CD14-positive monocyte (primary cell): ENCODE results near the gene PDS5B. TPM values are rescaled to one million over a fixed set of nuclear protein-coding genes. Genes with fewer than 3 reads are reported as not detected.

Experiments used
- DNase-seq, 3 donors: peaks; one replicate each; pipeline ENCODE4 v3.0.0-alpha.2; 2011 to 2022
- H2AFZ ChIP-seq: 2 replicates; pipeline ENCODE4 v1.6.0; 2012; ENCODE audit warnings: mild to moderate bottlenecking, low read depth, low read length, inconsistent platforms; ENCODE audit not compliant: insufficient read depth, poor library complexity, severe bottlenecking
- H3K27ac ChIP-seq, 2 donors: 1 replicate in 1 of 2; 2 replicates in 1 of 2; pipeline ENCODE4 v1.5.1; 2012 to 2013; ENCODE audit warnings: low read length in 2 of 2, control low read depth in 1 of 2, inconsistent platforms in 1 of 2, low read depth in 1 of 2, mild to moderate bottlenecking in 1 of 2
- H3K27me3 ChIP-seq, 2 donors: one replicate each; pipeline versions ENCODE4 v1.6.0 to v1.6.1; 2011 to 2013; ENCODE audit warnings: low read length in 2 of 2; ENCODE audit not compliant: control insufficient read depth in 2 of 2, insufficient read depth in 2 of 2
- H3K36me3 ChIP-seq, 2 donors: replicated peaks in 1 of 2; 1 replicate in 1 of 2; 2 replicates in 1 of 2; pipeline versions ENCODE4 v1.5.1 to v1.6.1; 2012 to 2013; ENCODE audit warnings: low read length in 2 of 2, control low read depth in 1 of 2, inconsistent platforms in 1 of 2, mild to moderate bottlenecking in 1 of 2; ENCODE audit not compliant: insufficient read depth in 2 of 2, control insufficient read depth in 1 of 2
- H3K4me1 ChIP-seq, 2 donors: 1 replicate in 1 of 2; 2 replicates in 1 of 2; pipeline versions ENCODE4 v1.5.1 to v1.6.1; 2012 to 2013; ENCODE audit warnings: low read length in 2 of 2, control low read depth in 1 of 2, inconsistent platforms in 1 of 2, mild to moderate bottlenecking in 1 of 2, moderate library complexity in 1 of 2; ENCODE audit not compliant: insufficient read depth in 2 of 2, control insufficient read depth in 1 of 2
- H3K4me2 ChIP-seq: replicated peaks from 2 replicates; pipeline ENCODE3; 2012; ENCODE audit warnings: low read length, moderate library complexity, mild to moderate bottlenecking; ENCODE audit not compliant: poor library complexity, severe bottlenecking; ENCODE audit errors: extremely low read depth
- H3K4me3 ChIP-seq, 3 experiments: fragments of 200-600 bp in 1 of 3; sonication (generic) in 1 of 3; replicated peaks in 1 of 3; 1 replicate in 2 of 3; 2 replicates in 1 of 3; pipeline ENCODE4 v1.5.1; 2011 to 2013; ENCODE audit warnings: low read length in 3 of 3, mild to moderate bottlenecking in 3 of 3, control low read depth in 2 of 3, low read depth in 2 of 3, inconsistent platforms in 1 of 3, moderate library complexity in 1 of 3
- H3K79me2 ChIP-seq: 2 replicates; pipeline ENCODE4 v1.6.0; 2012; ENCODE audit warnings: mild to moderate bottlenecking, control low read depth, inconsistent platforms, low read length, moderate library complexity; ENCODE audit not compliant: insufficient read depth
- H3K9ac ChIP-seq: 2 replicates; pipeline ENCODE4 v1.6.0; 2017; ENCODE audit warnings: low read length, mild to moderate bottlenecking; ENCODE audit not compliant: insufficient read depth, poor library complexity, severe bottlenecking
- H3K9me3 ChIP-seq, 2 donors: replicated peaks in 1 of 2; 1 replicate in 1 of 2; 2 replicates in 1 of 2; pipeline versions ENCODE4 v1.5.1 to v1.6.1; 2012 to 2013; ENCODE audit warnings: low read length in 2 of 2, control low read depth in 1 of 2; ENCODE audit not compliant: control insufficient read depth in 1 of 2, insufficient read depth in 1 of 2
- H4K20me1 ChIP-seq: 2 replicates; pipeline ENCODE4 v1.6.0; 2012; ENCODE audit warnings: mild to moderate bottlenecking, low read length, control low read depth, moderate library complexity; ENCODE audit not compliant: insufficient read depth
- H3K27ac Mint-ChIP-seq, 7 donors: one replicate each; pipeline ENCODE4 v1.8.0; 2020; ENCODE audit warnings: mild to moderate bottlenecking in 7 of 7, mixed read lengths in 7 of 7, moderate library complexity in 6 of 7, inconsistent platforms in 2 of 7
- H3K27me3 Mint-ChIP-seq, 3 donors: one replicate each; pipeline ENCODE4 v1.8.0; 2021 to 2022; ENCODE audit warnings: low read depth in 3 of 3, mild to moderate bottlenecking in 3 of 3, mixed read lengths in 3 of 3, moderate library complexity in 3 of 3, inconsistent platforms in 1 of 3
- H3K36me3 Mint-ChIP-seq, 2 donors: one replicate each; pipeline ENCODE4 v1.8.0; 2020; ENCODE audit warnings: mixed read lengths in 2 of 2, inconsistent platforms in 1 of 2, mild to moderate bottlenecking in 1 of 2
- H3K4me1 Mint-ChIP-seq: one replicate; pipeline ENCODE4 v1.8.0; 2020; ENCODE audit warnings: mild to moderate bottlenecking, mixed read lengths
- H3K4me3 Mint-ChIP-seq, 2 donors: one replicate each; pipeline ENCODE4 v1.8.0; 2020; ENCODE audit warnings: mild to moderate bottlenecking in 2 of 2, mixed read lengths in 2 of 2, moderate library complexity in 1 of 2
- H3K9me3 Mint-ChIP-seq, 7 donors: one replicate each; pipeline ENCODE4 v1.8.0; 2020 to 2022; ENCODE audit warnings: mixed read lengths in 7 of 7, mild to moderate bottlenecking in 6 of 7, moderate library complexity in 6 of 7, inconsistent platforms in 2 of 7
- CTCF ChIP-seq: fragments of 200-600 bp; IDR thresholded peaks from one replicate; pipeline ENCODE4 v1.8.0; 2022; ENCODE audit warnings: antibody characterized with exemption, mild to moderate bottlenecking
- WGBS: methylation state at CpG from one replicate; pipeline ENCODE4 v1.1.5; 2013; ENCODE audit warnings: missing lambda C conversion rate; ENCODE audit not compliant: insufficient coverage; 5-methylcytosine and 5-hydroxymethylcytosine counted together
- intact Hi-C, 2 donors: fragments of 100-400 bp; cut with micrococcal nuclease; formaldehyde crosslinking; loops; one replicate each; pipeline versions ENCODE4 v1.15.0 to v1.15.1; 2023
- polyA plus RNA-seq, 3 donors: library from polyadenylated mRNA; depleted of rRNA in 1 of 3; unstranded in 2 of 3; stranded (reverse) in 1 of 3; fragments of 300-500 nt in 2 of 3; fragments of >200 nt in 1 of 3; fragmentation: Illumina TruSeq in 2 of 3; gene quantifications; 1 replicate in 2 of 3; 2 replicates in 1 of 3; pipeline ENCODE4 v1.2.3, GENCODE V29; 2012 to 2021

The PDS5B gene
- polyA plus RNA-seq, 3 donors, result 9.0 to 33.0 (median 21.0) TPM

GRCh38 chr13:32629866-32630265, 43.6 kb downstream of the PDS5B start:
- H3K36me3 ChIP-seq, result peaks cover 0 to 5% of the 10 kb centered on the region in 2 donors
- no peak for DNase-seq
- H3K9me3 ChIP-seq, result no peaks in the 10 kb centered on the region
- no peak overlapping the region for H3K9ac ChIP-seq
- H3K27me3 Mint-ChIP-seq, result no peaks in the 10 kb centered on the region
- no peak overlapping the region for H3K4me3 Mint-ChIP-seq
- H3K4me2 ChIP-seq, result no peak overlapping the region
- WGBS, result no CpG with 5 or more reads among the region's 1 CpG
- TF ChIP-seq CTCF, result no peak
- H3K4me1 Mint-ChIP-seq, result peaks cover 30% of the 10 kb centered on the region
- no peaks in the 10 kb centered on the region for H3K9me3 Mint-ChIP-seq
- intact Hi-C loops, result no loop called here
- H3K27me3 ChIP-seq, result no peaks in the 10 kb centered on the region
- H3K27ac Mint-ChIP-seq, result peak overlapping the region in 2 of 7 donors; percentile 29 to 61
- H3K27ac ChIP-seq, result no peak overlapping the region
- H3K4me1 ChIP-seq, result peaks cover 0 to 7% of the 10 kb centered on the region in 2 donors
- no peak overlapping the region for H3K4me3 ChIP-seq
- H3K79me2 ChIP-seq, result peaks cover 96% of the 10 kb centered on the region
- H2AFZ ChIP-seq, result no peak overlapping the region
- peaks cover 81% of the 10 kb centered on the region for H4K20me1 ChIP-seq
- peaks cover 3 to 16% of the 10 kb centered on the region in 2 donors for H3K36me3 Mint-ChIP-seq

GRCh38 chr13:32632343-32632909, 46.2 kb downstream of the PDS5B start:
- H3K27me3 ChIP-seq, result no peaks in the 10 kb centered on the region

More at GRCh38 chr13:32632343-32632909, 46.2 kb downstream of the PDS5B start:
- H3K27ac Mint-ChIP-seq, result peak overlapping the region in 3 of 7 donors; percentile 24 to 50 (median 43)
- Histone ChIP-seq H3K9ac (no peak overlapping the region), H4K20me1 (peaks cover 66% of the 10 kb centered on the region), H2AFZ (no peak overlapping the region), H3K4me1 (peaks cover 0 to 7% of the 10 kb centered on the region in 2 donors), H3K4me3 (no peak overlapping the region), H3K79me2 (peaks cover 96% of the 10 kb centered on the region), H3K4me2 (no peak overlapping the region), H3K36me3 (peaks cover 0 to 5% of the 10 kb centered on the region in 2 donors), H3K27ac (peak overlapping the region in 1 of 2 donors; percentile 22), H3K9me3 (no peaks in the 10 kb centered on the region)
- no peak for DNase-seq
- H3K4me3 Mint-ChIP-seq, result no peak overlapping the region
- intact Hi-C loops, result no loop called here
- no peaks in the 10 kb centered on the region for H3K27me3 Mint-ChIP-seq
- H3K9me3 Mint-ChIP-seq, result no peaks in the 10 kb centered on the region
- peaks cover 21% of the 10 kb centered on the region for H3K4me1 Mint-ChIP-seq
- 89% methylated on average over 3 of the region's 3 CpGs for WGBS
- TF ChIP-seq CTCF, result no peak
- peaks cover 3 to 16% of the 10 kb centered on the region in 2 donors for H3K36me3 Mint-ChIP-seq
